Gastroesophageal sphincter (tissue), 4 donors: Measurements from ENCODE around the gene KRTAP3-2. TPM values are rescaled to one million over a fixed set of nuclear protein-coding genes. Genes with fewer than 3 reads are reported as not detected.

Experiments used
- ATAC-seq: fragments of 150-250 bp; one replicate; pipeline ENCODE4 v1.9.1; 2016; ENCODE audit warnings: mild to moderate bottlenecking, moderate library complexity
- H3K27ac ChIP-seq, 4 donors: fragments of 200-600 bp; sonication (generic) in 3 of 4; 1 replicate in 3 of 4; 2 replicates in 1 of 4; pipeline ENCODE4 v1.5.1; 2016 to 2019
- H3K27me3 ChIP-seq: fragments of 200-600 bp; sonication (generic); one replicate; pipeline ENCODE4 v1.5.1; 2019
- H3K36me3 ChIP-seq, 2 donors: fragments of 200-600 bp; sonication (generic); one replicate each; pipeline ENCODE4 v1.5.1; 2019; ENCODE audit warnings: control low read depth in 1 of 2
- H3K4me1 ChIP-seq, 3 donors: fragments of 200-600 bp; sonication (generic); 1 replicate in 2 of 3; 2 replicates in 1 of 3; pipeline ENCODE4 v1.5.1; 2016 to 2019; ENCODE audit warnings: control low read depth in 2 of 3
- H3K4me3 ChIP-seq, 2 donors: fragments of 200-600 bp; sonication (generic); one replicate each; pipeline ENCODE4 v1.5.1; 2019; ENCODE audit warnings: mild to moderate bottlenecking in 1 of 2, moderate library complexity in 1 of 2
- H3K9me3 ChIP-seq, 3 donors: fragments of 200-600 bp; sonication (generic); one replicate each; pipeline ENCODE4 v1.5.1; 2017 to 2019; ENCODE audit warnings: control low read depth in 2 of 3
- CTCF ChIP-seq, 4 experiments: fragments of 200-600 bp in 2 of 4; fragments of 450-650 bp in 2 of 4; sonication (generic) in 1 of 4; IDR thresholded peaks; one replicate each; pipeline ENCODE4 v1.5.1; 2017 to 2019; ENCODE audit warnings: antibody characterized with exemption in 4 of 4, mild to moderate bottlenecking in 2 of 4, moderate library complexity in 2 of 4
- EP300 ChIP-seq: sonication (generic); formaldehyde crosslinking; IDR thresholded peaks from one replicate; pipeline ENCODE4 v1.6.1; 2017; ENCODE audit warnings: antibody characterized with exemption, mild to moderate bottlenecking
- POLR2A ChIP-seq, 2 donors: fragments of 450-650 bp; IDR thresholded peaks; one replicate each; pipeline ENCODE4 v1.6.1; 2017; ENCODE audit warnings: antibody characterized with exemption in 2 of 2, mild to moderate bottlenecking in 2 of 2, moderate library complexity in 1 of 2
- POLR2AphosphoS5 ChIP-seq: sonication (generic); formaldehyde crosslinking; IDR thresholded peaks from one replicate; pipeline ENCODE4 v1.6.1; 2017; ENCODE audit warnings: antibody characterized with exemption
- WGBS, 2 donors: methylation state at CpG; one replicate each; pipeline ENCODE4 v1.1.5; 2018; ENCODE audit warnings: low coverage in 1 of 2; 5-methylcytosine and 5-hydroxymethylcytosine counted together
- total RNA-seq, 4 donors: library from RNA; depleted of rRNA; stranded (reverse); fragments of >200 nt; gene quantifications; one replicate each; pipeline ENCODE4 v1.1.0, GENCODE V29; 2016

Gene KRTAP3-2
- total RNA-seq, 4 donors from 2014 or later: not detected

GRCh38 chr17:41013606-41014005 is 13.9 kb upstream of the KRTAP3-2 start:
- no peak for ATAC-seq
- no peak overlapping the region for H3K4me3 ChIP-seq
- no peaks in the 10 kb centered on the region for H3K4me1 ChIP-seq
- H3K9me3 ChIP-seq: no peaks in the 10 kb centered on the region
- 11% methylated on average over 1 of the region's 1 CpG; no CpG with 5 or more reads in 1 of the 2 donors for WGBS, 2 donors
- no peak overlapping the region for H3K27ac ChIP-seq
- TF ChIP-seq EP300 (no peak), POLR2AphosphoS5 (no peak), POLR2A (IDR thresholded peaks at IDR 0.05) (no peak), CTCF (IDR thresholded peaks at IDR 0.05) (no peak)
- H3K36me3 ChIP-seq: no peaks in the 10 kb centered on the region
- H3K27me3 ChIP-seq: peaks cover 4% of the 10 kb centered on the region

DNA sequence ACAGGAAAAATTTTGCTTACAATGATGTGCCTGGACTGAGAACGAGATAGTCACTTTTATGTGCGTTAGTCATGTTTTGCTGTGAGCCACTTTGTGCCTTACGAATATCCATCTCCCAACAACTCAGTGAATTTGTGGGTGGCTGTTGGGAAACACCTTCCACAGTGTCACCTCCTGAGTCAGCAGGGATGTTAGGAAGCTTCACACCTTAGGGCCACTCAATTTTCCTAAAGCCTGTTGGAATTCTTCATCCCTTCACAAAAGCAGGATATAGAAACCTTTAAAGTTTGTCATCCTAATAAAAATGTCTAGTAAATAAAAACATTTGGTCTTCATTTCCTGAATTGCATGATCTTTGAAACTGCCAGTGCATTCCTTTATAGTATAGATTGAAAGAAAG is 13.5 kb upstream of the KRTAP3-2 start:
- WGBS, 2 donors: 76 to 82% methylated on average over 3 of the region's 3 CpGs
- Histone ChIP-seq H3K27ac (no peak overlapping the region), H3K27me3 (peaks cover 4% of the 10 kb centered on the region), H3K4me1 (no peaks in the 10 kb centered on the region), H3K36me3 (no peaks in the 10 kb centered on the region), H3K4me3 (no peak overlapping the region), H3K9me3 (no peaks in the 10 kb centered on the region)
- ATAC-seq: no peak
- TF ChIP-seq POLR2AphosphoS5 (no peak), EP300 (no peak), POLR2A (IDR thresholded peaks at IDR 0.05) (no peak), CTCF (IDR thresholded peaks at IDR 0.05) (no peak)

GRCh38 chr17:41012326-41013120 is 12.8 kb upstream of the KRTAP3-2 start:
- WGBS, 2 donors: 60 to 79% methylated on average over 4 to 6 of the region's 6 CpGs
- TF ChIP-seq POLR2AphosphoS5: no peak
- TF ChIP-seq EP300: no peak
- no peak for TF ChIP-seq POLR2A (IDR thresholded peaks at IDR 0.05)
- TF ChIP-seq CTCF (IDR thresholded peaks at IDR 0.05): no peak
- no peak for ATAC-seq
- no peak overlapping the region for H3K4me3 ChIP-seq
- peaks cover 4% of the 10 kb centered on the region for H3K27me3 ChIP-seq
- no peaks in the 10 kb centered on the region for H3K4me1 ChIP-seq
- no peak overlapping the region for H3K27ac ChIP-seq
- no peaks in the 10 kb centered on the region for H3K36me3 ChIP-seq
- no peaks in the 10 kb centered on the region for H3K9me3 ChIP-seq

GRCh38 chr17:41010441-41010840 is 10.7 kb upstream of the KRTAP3-2 start:
- Histone ChIP-seq H3K27me3 (no peaks in the 10 kb centered on the region), H3K36me3 (no peaks in the 10 kb centered on the region), H3K27ac (no peak overlapping the region), H3K9me3 (no peaks in the 10 kb centered on the region), H3K4me1 (no peaks in the 10 kb centered on the region), H3K4me3 (no peak overlapping the region)
- ATAC-seq: no peak
- no peak for TF ChIP-seq POLR2AphosphoS5
- TF ChIP-seq EP300: no peak
- TF ChIP-seq POLR2A (IDR thresholded peaks at IDR 0.05): no peak
- no peak for TF ChIP-seq CTCF (IDR thresholded peaks at IDR 0.05)

GRCh38 chr17:41009936-41010335 is 10.2 kb upstream of the KRTAP3-2 start:
- Histone ChIP-seq H3K27ac (no peak overlapping the region), H3K36me3 (no peaks in the 10 kb centered on the region), H3K9me3 (no peaks in the 10 kb centered on the region), H3K4me1 (no peaks in the 10 kb centered on the region), H3K27me3 (no peaks in the 10 kb centered on the region), H3K4me3 (no peak overlapping the region)
- ATAC-seq: no peak
- 70% methylated on average over 1 of the region's 1 CpG; no CpG with 5 or more reads in 1 of the 2 donors for WGBS, 2 donors
- no peak for TF ChIP-seq POLR2A (IDR thresholded peaks at IDR 0.05)
- TF ChIP-seq CTCF (IDR thresholded peaks at IDR 0.05): no peak
- TF ChIP-seq POLR2AphosphoS5: no peak
- no peak for TF ChIP-seq EP300
